GM21367 (cell line): ENCODE data around the gene DSC3.
"Not testable (repeated sequence)": the region's sequence is repeated elsewhere in the genome, so short reads cannot be mapped to it uniquely, and the experiment has no call there.

Experiments used
- ATAC-seq: cut with Tn5 transposase; IDR thresholded peaks from one replicate; pipeline ENCODE4 v1.9.1; 2021; ENCODE audit not compliant: unreplicated experiment

Gene DSC3

DNA sequence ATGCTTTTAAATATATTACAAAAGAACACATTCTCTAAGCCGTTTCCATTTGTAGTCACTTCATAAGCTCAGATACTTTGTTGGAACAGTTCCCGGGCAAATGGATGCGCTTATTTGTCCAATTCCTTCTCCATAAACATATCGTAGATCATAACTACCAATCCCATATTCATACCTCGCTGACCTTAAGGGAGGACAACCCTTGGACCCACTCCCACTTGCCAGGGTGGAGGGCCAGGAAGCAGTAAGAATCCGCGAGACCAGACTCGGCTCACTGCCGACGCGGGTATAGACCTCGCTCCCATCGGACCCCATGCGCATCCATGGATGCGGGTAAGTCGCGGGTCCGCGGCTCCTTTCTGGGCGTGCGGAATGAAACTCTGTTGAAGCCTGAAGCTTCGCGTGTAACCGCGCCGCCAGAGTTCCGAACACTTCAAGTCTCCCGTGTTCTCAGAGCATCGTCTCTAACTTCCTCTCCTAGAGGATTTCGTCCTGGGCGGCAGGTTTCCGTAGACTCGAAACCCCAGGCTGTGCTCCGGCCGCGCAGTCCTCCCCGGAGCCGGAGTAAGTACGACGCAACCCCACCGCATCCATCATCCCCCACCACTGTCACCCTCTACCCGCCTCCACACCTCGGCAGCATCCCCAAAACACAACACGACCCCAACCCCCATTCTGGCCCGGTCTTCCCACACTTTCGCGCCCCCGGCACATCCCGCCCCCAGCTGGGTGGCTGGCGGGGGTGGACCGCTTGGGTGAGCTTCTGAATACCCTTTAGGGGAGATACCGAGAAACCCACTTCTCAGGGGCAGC is 1.1 kb downstream of the DSC3 start:
- ATAC-seq, result no peak

DNA sequence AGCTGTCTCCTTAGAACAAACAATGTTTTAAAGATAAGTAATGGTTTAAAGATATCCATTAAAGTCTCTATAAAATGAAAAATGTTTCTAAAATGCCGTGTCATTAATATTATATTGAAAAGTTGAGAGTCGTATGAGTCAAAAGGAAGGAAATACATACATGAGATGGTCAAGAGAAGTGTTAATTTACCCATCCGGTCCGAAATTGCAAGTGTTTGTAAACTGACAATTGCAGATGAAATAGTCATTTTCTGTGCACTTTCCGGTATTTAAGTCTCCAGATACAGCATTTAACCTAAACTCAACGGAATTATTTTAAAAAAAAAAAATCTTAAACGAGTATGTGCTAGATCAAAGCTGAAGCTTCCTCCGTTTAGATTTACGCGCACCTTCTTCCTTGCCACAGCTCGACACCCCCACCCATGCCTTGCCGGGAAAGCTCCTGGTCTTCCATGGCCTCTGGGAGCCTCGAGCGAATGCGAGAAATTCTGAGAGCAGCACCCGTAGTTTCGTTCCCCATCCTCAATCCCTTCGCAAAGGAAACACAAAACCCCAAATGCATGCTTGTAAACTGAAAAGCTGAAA is 1.8 kb downstream of the DSC3 start:
- ATAC-seq, result no peak

DNA sequence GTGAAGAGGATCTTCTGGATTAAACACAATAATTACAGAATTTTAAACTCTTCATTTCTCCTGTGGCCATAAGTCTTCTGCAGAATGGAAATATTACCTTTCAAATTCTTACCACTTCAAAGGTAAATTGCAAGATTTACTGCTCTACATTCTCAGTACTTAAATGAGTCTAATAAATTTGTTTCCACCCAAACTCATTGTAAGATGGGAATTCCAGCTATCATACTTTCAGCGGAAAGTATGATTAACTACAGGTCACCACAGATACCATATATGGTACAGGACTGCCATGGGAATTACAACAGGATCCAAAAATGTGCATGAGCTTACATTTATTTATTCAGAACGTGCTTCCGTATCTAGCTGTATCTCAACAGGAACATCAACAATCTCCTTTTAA is 3.1 kb downstream of the DSC3 start:
- ATAC-seq, result no peak

DNA sequence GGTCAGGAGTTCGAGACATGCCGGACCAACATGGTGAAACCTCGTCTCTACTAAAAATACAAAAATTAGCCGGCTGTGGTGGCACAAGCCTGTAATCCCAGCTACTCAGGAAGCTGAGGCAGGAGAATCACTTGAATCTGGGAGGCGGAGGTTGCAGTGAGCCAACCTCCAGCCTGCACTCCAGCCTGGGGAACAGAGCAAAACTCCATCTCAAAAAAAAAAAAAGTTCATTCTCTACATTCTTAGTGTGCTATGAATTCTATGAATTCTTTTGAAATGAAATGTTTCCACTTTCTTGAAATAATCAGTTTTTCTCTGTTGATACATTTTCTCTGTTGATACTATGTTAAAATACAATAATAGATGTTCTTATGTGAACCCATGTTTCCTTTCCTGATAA is 4.9 kb downstream of the DSC3 start:
- ATAC-seq, result not testable (repeated sequence)

DNA sequence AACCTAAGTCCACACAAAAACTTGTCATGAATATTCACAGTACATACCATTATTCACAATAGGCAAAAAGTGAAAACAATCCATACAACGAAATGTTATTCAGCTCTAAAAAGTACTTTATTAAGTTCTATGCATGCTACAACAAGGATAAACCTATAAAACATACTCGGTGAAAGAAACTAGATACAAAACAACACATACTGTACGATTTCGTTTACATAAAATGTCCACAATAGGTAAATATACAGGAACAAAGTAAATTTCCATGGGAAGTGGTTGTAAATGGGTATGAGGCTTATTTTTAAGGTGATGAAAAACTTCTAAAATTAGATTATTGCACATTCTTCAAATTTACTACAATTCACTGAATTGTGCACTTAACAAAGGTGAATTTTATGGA is 8.0 kb downstream of the DSC3 start:
- no peak for ATAC-seq

DNA sequence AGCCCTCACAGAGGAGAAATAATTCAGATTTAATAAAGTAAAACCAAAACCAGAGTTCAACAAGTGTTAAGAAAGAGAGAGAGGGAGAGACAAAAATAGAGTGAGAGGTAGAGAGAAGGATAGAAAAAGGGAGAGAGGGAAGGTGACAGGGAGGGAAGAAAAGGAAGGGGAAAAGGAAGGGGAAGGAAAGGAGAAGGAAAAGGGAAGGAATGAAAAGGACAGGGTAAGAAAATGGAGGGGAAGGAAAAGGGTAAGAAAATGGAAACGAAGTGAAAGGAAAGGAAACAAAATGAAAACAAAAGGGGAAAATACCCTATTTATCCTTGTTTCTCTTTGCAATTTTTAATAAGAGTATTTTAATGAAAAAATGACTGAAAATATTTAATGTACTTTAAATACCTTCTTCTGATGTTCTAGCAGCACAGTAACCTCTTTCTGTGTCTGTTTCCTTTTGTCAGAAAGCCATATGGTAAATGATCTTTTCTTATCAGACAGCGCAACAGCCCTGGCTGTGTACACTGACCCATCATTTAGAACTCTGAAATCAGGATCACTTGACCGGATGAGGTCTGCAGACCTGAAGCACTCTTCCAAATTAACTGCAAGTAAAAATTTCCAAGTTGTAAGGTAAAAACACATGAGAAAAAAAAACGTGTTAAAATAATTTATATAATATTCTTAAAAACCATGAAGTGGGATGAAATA is 11.8 kb downstream of the DSC3 start:
- no peak for ATAC-seq

DNA sequence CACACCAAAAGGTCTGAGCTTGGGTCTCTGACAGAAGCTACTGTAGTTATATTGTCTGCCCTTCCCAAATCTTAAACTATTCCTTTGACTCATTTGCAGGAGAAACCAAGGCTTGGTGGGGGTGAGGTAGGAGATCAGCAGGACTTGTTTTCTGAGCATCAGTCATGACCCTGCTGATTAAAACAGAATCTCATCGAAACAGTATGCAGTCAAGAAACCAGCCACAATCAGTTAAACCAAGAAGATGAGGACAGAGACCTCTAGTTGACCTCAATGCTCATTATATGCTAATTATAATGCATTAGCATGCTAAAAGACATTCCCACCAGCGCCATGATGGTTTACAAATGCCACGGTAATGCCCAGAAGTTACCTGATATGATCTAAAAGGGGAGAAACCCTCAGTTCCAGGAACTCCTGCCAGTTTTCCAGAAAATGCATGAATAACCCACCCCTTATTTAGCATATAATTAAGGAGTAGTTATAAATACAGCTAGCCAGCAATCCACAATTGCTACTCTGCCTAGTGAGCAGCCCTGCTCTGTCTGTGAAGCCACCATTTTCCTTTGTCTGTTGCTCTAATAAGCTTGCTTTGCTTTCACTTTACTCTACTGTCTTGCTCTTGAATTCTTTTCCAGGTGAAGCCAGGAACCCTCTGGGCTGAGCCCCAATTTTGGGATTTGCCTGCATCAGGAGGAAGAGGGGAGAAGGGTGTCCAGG is 26.7 kb downstream of the DSC3 start:
- ATAC-seq, result no peak

DNA sequence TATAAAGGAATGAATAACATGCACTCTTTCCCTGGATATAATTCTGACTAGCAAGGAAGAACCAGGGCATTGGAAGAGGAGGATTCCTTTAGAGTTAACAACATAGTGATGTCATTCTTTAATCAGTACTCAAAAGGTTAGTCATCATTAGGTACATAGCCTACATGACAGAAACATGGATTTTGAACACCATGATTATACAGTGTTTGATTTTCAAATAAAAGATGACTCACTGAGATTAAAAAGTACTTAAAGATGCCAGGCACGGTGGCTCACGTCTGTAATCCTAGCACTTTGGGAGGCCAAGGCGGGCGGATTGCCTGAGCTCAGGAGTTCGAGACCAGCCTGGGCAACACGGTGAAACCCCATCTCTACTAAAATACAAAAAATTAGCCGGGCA is 31.1 kb downstream of the DSC3 start:
- ATAC-seq, result not testable (repeated sequence)

DNA sequence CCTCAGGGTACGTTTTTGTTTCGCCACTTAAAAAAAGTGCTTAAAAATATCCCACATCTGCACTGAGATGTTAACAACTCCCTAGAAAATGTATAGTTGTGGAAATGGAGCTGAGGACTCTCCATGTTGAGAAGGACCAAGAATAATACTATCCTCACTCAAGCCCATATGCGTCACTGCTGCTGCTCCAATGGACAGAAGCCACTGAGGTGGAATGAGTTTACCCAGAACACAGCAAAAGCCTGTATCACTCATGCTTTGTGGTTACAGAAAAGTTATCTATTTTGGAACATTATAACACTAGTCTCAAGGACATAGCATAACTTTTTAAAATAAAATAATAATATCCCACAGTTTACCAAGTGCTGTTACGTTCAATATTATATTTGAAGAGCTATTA is 31.9 kb downstream of the DSC3 start:
- no peak for ATAC-seq

DNA sequence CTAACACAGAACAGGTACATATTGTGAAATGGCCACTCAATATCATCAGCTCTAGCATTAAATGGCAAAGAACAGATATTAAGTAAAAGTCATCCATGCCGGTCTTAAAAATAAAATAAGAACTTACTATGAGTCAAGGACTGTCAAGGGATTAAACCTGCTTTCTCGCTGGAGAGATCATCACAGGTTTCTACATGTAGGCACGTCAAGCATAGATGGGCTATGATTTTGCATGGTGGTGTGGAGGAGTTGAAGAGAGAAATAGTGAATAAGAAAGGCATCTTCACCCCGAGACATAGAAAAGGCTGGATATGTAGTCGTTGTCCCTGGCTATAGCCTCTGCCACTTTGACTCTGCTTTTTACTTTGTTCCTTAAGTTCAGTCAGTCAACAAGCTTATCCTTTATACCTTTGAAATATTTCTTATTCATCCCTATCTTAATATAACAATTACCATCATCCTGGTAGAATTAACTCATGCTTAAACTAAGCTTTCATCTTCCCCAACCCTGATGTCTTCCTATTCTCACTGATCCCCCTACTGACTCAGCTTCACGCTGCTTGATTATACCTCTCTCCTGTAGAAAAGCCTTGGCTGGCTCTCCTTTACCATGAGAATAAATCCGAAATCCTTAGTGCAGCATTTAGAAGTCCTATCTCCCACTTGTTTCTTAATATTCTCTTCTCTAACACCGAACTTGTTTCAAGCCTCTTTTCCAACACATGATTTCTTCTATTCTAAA is 42.5 kb downstream of the DSC3 start:
- no peak for ATAC-seq

DNA sequence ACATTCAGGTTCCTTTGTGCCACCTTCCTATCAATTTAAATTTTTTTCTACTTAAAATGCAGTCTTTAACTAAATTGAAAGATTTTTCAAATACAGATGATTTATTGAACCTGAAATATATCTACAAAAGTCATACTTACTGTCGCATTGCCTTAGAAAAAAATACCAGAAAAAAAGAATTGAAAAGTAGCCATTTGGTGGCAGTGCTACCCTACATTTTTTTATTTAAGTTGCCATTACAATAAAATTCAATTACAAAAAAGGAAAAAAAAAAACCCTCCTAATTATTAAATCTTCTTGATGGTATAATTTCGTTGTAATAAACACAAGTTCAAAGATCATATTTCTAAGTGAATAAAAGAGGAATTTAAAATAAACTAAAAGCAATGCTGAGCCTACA is 43.4 kb downstream of the DSC3 start:
- no peak for ATAC-seq

DNA sequence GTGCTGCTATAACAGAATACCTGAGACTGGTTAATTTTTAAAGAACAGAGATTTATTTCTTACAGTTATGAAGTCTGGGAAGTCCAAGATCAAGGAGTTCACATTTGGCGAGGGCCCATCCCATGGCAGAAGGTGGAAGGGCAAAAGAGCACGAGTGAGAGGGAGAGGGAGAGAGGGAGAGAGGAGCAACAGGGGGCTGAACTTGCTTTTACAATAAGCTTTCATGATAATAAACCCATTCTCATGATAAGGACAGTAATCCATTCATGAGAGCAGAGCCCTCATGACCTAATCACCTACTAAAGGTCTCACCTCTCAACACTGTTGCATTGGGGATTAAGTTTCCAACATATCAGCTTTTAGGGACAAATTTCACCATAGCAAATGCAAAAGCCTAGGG is 45.3 kb downstream of the DSC3 start:
- no peak for ATAC-seq

DNA sequence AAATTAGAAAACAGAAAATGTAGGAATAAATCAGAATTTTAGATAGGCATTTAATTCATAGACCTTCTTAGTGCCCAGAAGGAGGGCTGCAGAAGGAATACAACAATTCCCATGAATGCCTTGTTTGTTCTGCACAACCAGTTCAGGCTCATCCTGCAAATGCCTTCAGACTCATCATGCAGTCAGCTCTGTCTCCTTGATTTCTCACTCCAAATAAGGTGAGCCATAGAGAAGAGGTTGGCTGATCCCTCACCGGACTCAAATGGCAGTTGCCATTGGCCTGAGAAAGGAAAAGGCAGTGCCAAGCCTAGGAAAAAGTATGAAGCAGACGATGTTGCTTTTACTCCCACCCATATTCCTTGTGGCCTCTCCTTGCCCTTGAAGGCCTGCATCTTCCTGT is 50.3 kb downstream of the DSC3 start:
- ATAC-seq, result no peak

DNA sequence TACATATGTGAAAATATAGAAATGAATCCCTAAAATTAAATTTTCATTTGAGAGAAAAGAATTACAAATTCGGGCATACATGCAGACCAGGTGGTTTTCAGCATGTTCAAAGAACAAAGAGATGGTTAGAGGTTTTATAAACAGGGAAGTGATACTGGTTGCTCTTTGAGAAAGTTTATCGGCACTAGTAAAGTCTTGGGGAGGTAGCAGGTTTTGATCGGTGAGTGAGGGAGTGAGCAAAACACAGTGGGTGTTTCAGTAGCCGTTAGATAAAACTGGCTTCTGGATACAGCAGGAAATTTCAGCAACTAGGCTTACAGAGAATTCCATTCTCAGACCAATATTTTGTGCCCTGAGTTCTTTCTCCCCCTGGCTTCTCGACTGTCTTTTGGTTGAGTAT is 51.1 kb downstream of the DSC3 start:
- ATAC-seq, result no peak

DNA sequence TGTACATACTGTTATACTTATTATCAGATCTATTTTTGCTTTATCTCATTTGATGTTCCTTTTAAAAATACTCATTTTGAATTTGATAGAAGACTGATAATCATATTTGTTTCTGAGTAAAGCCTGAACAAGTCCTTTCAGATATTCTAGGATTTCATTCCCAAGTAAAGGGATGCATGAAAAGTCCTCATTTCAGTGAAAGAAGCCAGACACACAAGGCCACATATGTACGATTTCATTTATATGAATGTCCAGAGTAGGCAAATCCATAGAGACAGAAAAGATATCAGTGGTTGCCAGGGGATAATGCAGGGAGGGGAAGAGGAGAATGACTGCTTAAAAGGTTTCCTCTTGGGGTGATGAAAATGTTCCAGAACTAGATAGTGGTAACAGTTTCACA is 53.4 kb downstream of the DSC3 start:
- no peak for ATAC-seq

DNA sequence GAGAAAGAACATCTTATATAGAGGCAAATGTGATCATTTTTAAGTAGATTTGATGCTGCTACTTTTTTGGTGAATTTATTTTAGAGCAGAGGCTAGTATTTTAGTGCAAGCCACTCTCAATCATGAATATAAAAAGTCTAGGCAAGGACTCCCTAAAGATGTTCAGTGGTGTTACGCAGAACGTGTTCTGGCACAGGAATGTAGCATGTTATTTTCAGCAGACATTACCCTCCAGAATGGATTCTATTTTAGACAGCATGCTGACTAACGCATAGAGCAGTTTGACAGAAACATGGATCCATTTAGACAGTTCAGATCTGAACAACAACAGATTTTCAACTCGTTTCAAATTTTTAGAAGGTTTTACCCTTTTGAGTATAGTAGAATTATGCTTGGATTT is 54.1 kb downstream of the DSC3 start:
- ATAC-seq, result no peak

DNA sequence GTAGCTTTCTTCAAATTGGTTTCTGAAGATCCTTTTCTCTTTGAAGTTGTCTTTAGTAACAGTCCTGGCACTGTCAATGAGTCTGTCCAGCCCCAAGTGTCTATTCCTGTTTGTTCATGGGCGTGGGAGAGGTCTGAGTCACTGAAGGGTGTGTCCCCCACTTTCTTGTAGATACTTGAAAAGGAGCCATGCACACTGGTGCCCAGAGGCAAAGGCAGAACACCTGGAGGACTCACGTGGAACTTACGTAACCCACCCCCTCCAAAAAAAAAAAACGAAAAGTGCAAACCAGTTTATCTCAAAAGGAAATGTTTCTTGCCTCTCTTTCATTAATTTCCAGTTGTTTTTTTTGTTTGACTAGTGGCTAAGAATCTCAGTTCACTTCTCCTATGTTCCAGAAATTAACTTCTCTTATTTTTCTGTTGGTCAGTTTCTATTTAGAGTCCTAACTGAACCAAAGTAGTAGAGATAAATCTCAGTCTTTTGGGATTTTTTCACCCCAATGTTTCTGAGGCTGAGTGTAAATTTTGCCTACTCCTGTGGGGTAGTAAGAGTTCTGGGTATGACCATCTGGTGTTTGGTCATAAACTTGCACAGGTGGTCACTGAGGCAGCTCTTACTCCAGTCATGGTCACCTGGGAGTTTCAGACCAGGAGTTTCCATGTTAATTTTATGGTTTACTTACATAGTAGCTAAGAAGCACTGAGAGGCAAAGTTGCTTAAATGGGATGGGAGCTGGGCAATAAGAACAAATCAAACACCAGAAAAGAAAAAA is 54.9 kb downstream of the DSC3 start:
- no peak for ATAC-seq

DNA sequence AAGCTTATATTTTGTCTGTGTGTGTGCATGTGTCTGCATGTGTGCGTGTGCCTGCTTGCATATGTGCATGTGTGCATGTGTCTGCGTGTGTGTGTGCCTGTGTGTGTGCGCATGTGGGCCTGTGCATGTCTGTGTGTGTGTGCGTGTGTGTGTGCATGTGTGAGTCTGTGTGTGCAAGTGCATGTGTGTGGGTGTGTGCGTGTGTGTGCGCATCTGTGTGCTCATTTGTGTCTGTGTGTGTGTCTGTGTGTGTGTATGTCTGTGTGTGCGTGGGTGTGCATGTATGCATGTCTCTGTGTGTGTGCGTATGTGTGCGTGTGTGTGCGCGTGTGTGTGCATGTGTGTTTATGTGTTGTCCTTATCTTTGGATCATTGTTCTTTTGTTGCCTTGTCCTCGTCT is 56.8 kb downstream of the DSC3 start:
- no peak for ATAC-seq

DNA sequence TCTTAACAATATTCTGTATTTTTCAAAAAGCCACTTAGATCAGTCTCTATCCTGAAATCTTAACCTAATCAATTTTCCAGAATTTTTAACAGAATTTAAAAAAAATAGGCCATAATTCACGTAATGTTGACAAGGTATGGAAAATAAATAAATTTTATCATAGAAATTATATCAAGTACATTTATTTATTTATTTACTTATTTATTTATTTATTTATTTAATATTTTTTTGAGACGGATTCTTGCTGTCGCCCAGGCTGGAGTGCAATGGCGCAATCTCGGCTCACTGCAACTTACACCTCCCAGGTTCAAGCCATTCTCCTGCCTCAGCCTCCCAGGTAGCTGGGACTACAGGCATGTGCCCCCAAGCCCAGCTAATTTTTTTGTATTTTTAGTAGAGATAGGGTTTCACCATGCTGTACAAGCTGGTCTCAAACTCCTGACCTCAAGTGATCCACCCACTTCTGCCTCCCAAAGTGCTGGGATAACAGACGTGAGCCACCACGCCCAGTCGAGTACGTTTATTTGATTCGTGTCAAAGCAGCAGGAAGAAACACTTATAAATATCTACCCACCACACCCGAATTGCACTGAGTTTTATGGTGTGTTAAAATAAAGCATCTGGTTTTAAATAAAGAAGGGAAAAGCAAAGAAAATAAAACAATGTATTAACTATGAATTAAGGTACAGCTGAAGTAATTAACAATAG is 60.1 kb downstream of the DSC3 start:
- no peak for ATAC-seq

DNA sequence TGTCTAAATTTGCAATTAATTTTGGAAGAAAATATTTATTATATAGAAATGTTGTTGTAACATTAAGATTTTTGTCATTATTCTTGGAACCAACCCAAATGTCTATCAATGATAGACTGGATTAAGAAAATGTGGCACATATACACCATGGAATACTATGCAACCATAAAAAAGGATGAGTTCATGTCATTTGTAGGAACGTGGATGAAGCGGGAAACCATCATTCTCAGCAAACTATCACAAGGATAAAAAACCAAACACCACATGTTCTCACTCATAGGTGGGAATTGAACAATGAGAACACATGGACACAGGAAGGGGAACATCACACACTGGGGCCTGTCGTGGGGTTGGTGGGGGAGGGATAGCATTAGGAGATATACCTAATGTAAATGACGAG is 64.5 kb downstream of the DSC3 start:
- ATAC-seq, result not testable (repeated sequence)
